Smooth muscle cell (in vitro differentiated cells): ENCODE measurements around the gene LRP1. TPM values are rescaled to one million over a fixed set of nuclear protein-coding genes. Genes with fewer than 3 reads are reported as not detected.

ENCODE experiments used
- DNase-seq: peaks from one replicate; lab custom pipeline; 2025; ENCODE audit not compliant: unreplicated experiment; lab: John Stamatoyannopoulos, UW
- H2AFZ ChIP-seq: fragments of 200-600 bp; sonication (generic); 2 replicates; pipeline ENCODE4 v1.6.0; 2016; ENCODE audit warnings: antibody characterized with exemption, low read depth, mild to moderate bottlenecking
- H3F3A ChIP-seq: fragments of 200-600 bp; sonication (generic); 2 replicates; pipeline ENCODE4 v1.6.0; 2017; ENCODE audit warnings: antibody characterized with exemption, low read depth
- H3K27ac ChIP-seq: fragments of 200-600 bp; sonication (generic); 2 replicates; pipeline ENCODE4 v1.5.1; 2016; ENCODE audit warnings: low read depth, mild to moderate bottlenecking
- H3K27me3 ChIP-seq: fragments of 200-600 bp; sonication (generic); 2 replicates; pipeline ENCODE4 v1.6.1; 2016; ENCODE audit warnings: low read depth, mild to moderate bottlenecking
- H3K36me3 ChIP-seq: fragments of 200-600 bp; sonication (generic); 2 replicates; pipeline ENCODE4 v1.5.1; 2016; ENCODE audit warnings: low read depth
- H3K4me1 ChIP-seq: fragments of 200-600 bp; sonication (generic); 2 replicates; pipeline ENCODE4 v1.5.1; 2016; ENCODE audit warnings: low read depth
- H3K4me2 ChIP-seq: fragments of 200-600 bp; sonication (generic); 2 replicates; pipeline ENCODE4 v1.6.0; 2016; ENCODE audit warnings: mild to moderate bottlenecking
- H3K4me3 ChIP-seq: fragments of 200-600 bp; sonication (generic); 2 replicates; pipeline ENCODE4 v1.5.1; 2016; ENCODE audit warnings: mild to moderate bottlenecking
- H3K79me2 ChIP-seq: fragments of 200-600 bp; sonication (generic); 2 replicates; pipeline ENCODE4 v1.6.0; 2016; ENCODE audit warnings: low read depth, mild to moderate bottlenecking
- H3K9ac ChIP-seq: fragments of 200-600 bp; sonication (generic); 2 replicates; pipeline ENCODE4 v1.6.0; 2016; ENCODE audit warnings: low read depth
- H3K9me3 ChIP-seq: fragments of 200-600 bp; sonication (generic); replicated peaks from 2 replicates; pipeline ENCODE4 v1.5.1; 2016; ENCODE audit warnings: low read depth
- H4K20me1 ChIP-seq: fragments of 200-600 bp; sonication (generic); 2 replicates; pipeline ENCODE4 v1.6.0; 2016; ENCODE audit warnings: low read depth
- WGBS: methylation state at CpG from one replicate; pipeline ENCODE4 v1.1.7; 2016; ENCODE audit warnings: low lambda C conversion rate; 5-methylcytosine and 5-hydroxymethylcytosine counted together
- polyA plus RNA-seq: library from polyadenylated mRNA; unstranded; fragments of >200 nt; fragmentation: Nextera tagmentation; extraction: Ambion mirVana; gene quantifications from 2 replicates; pipeline ENCODE4 v1.2.1, GENCODE V29; 2016
- total RNA-seq: library from RNA; depleted of rRNA; stranded (reverse); fragments of >200 nt; gene quantifications from 2 replicates; pipeline ENCODE4 v1.2.3, GENCODE V29; 2014
- TF ChIP-seq, protein P1 (sequence below): fragments of 200-600 bp; sonication (generic); IDR thresholded peaks from 2 replicates; pipeline ENCODE4 v1.5.1; 2017; ENCODE audit warnings: borderline replicate concordance, mild to moderate bottlenecking, antibody characterized with exemption; ENCODE audit not compliant: insufficient read depth, poor library complexity, severe bottlenecking

LRP1 gene
- total and polyA plus RNA-seq, 2 experiments from 2014 or later: 75.3 to 95.4 TPM

DNA sequence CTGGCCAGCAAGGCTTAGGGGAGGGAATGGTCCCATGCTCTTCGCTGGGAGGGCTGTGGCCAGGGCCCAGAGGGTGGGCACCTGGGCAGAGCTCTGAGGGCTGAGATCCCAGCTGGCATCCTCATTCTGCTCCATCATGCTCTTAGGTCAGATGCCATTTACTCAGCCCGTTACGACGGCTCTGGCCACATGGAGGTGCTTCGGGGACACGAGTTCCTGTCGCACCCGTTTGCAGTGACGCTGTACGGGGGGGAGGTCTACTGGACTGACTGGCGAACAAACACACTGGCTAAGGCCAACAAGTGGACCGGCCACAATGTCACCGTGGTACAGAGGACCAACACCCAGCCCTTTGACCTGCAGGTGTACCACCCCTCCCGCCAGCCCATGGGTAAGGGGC is 49.9 kb downstream of the LRP1 start:
- Histone ChIP-seq H3K4me2 (no peak overlapping the region), H3K4me1 (no peaks in the 10 kb centered on the region), H3F3A (no peaks in the 10 kb centered on the region), H3K27me3 (no peaks in the 10 kb centered on the region), H3K79me2 (no peaks in the 10 kb centered on the region), H3K4me3 (no peak overlapping the region), H3K9me3 (no peaks in the 10 kb centered on the region), H2AFZ (no peak overlapping the region), H3K27ac (no peak overlapping the region), H3K9ac (no peak overlapping the region), H4K20me1 (peaks cover 78% of the 10 kb centered on the region), H3K36me3 (no peaks in the 10 kb centered on the region)
- 96% methylated on average over 14 of the region's 14 CpGs for WGBS
- no peak for DNase-seq
- TF ChIP-seq, protein P1, sequence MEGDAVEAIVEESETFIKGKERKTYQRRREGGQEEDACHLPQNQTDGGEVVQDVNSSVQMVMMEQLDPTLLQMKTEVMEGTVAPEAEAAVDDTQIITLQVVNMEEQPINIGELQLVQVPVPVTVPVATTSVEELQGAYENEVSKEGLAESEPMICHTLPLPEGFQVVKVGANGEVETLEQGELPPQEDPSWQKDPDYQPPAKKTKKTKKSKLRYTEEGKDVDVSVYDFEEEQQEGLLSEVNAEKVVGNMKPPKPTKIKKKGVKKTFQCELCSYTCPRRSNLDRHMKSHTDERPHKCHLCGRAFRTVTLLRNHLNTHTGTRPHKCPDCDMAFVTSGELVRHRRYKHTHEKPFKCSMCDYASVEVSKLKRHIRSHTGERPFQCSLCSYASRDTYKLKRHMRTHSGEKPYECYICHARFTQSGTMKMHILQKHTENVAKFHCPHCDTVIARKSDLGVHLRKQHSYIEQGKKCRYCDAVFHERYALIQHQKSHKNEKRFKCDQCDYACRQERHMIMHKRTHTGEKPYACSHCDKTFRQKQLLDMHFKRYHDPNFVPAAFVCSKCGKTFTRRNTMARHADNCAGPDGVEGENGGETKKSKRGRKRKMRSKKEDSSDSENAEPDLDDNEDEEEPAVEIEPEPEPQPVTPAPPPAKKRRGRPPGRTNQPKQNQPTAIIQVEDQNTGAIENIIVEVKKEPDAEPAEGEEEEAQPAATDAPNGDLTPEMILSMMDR: no peak

DNA sequence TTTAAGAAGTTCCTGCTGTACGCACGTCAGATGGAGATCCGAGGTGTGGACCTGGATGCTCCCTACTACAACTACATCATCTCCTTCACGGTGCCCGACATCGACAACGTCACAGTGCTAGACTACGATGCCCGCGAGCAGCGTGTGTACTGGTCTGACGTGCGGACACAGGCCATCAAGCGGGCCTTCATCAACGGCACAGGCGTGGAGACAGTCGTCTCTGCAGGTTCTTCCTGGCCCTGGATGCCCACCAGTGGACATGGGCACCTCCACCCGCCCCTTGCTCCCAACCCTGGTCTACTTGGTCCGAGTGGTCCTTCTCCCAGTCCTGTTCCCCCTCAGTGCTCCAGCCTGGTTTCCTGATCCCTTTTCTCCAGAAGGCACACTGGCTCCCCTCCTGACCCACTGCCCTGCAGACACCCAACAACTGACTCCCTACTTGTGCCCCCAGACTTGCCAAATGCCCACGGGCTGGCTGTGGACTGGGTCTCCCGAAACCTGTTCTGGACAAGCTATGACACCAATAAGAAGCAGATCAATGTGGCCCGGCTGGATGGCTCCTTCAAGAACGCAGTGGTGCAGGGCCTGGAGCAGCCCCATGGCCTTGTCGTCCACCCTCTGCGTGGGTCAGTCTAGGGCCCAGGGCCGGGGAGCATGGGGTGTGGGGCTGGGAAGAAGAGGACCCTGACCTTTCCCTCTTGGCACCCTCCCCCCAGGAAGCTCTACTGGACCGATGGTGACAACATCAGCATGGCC is 51.2 kb downstream of the LRP1 start:
- Histone ChIP-seq H3K4me1 (no peaks in the 10 kb centered on the region), H3K79me2 (no peaks in the 10 kb centered on the region), H4K20me1 (peaks cover 70% of the 10 kb centered on the region), H3K9me3 (no peaks in the 10 kb centered on the region), H3K36me3 (no peaks in the 10 kb centered on the region), H3K9ac (no peak overlapping the region), H3K27me3 (no peaks in the 10 kb centered on the region), H2AFZ (no peak overlapping the region), H3K4me2 (no peak overlapping the region), H3K4me3 (no peak overlapping the region), H3K27ac (no peak overlapping the region), H3F3A (no peaks in the 10 kb centered on the region)
- WGBS: 97% methylated on average over 27 of the region's 27 CpGs
- TF ChIP-seq, protein P1: no peak
- no peak for DNase-seq

DNA sequence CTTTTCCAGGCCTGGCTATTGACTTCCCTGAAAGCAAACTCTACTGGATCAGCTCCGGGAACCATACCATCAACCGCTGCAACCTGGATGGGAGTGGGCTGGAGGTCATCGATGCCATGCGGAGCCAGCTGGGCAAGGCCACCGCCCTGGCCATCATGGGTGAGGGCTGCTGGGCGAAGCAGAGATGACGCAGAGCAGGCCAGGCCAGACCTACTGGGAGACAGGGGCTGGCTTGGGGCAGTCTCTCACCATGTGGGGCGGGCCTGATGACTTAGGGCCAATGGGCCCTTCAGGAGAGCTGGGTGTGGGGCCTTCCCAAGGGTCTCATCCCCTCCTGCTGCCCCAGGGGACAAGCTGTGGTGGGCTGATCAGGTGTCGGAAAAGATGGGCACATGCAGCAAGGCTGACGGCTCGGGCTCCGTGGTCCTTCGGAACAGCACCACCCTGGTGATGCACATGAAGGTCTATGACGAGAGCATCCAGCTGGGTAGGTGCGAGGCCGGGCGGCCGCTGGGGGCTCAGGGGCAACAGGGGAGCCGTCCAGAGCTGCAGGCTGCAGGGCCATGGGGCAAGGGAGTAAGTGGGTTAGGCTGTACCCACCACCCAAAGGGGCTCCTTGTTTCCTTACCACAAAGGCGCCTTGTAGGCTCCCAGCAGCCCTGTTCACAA is 52.2 kb downstream of the LRP1 start:
- Histone ChIP-seq H3K9ac (no peak overlapping the region), H3F3A (no peaks in the 10 kb centered on the region), H3K27me3 (no peaks in the 10 kb centered on the region), H2AFZ (no peak overlapping the region), H4K20me1 (peaks cover 61% of the 10 kb centered on the region), H3K4me1 (no peaks in the 10 kb centered on the region), H3K9me3 (no peaks in the 10 kb centered on the region), H3K36me3 (no peaks in the 10 kb centered on the region), H3K4me3 (no peak overlapping the region), H3K79me2 (no peaks in the 10 kb centered on the region), H3K4me2 (no peak overlapping the region), H3K27ac (no peak overlapping the region)
- WGBS: 97% methylated on average over 19 of the region's 20 CpGs
- TF ChIP-seq, protein P1: no peak
- no peak for DNase-seq
